Measurements from ENCODE around the gene EIF1B.
"Not testable (repeated sequence)": the region's sequence is repeated elsewhere in the genome, so short reads cannot be mapped to it uniquely, and the experiment has no call there.

The EIF1B gene

GRCh38 chr3:40309418-40309924 lies at the start of gene EIF1B:
TSS of gene EIF1B (plus strand) at chr3:40309707. CDS start at chr3:40309942, 235 bp downstream.
- DNase-seq = peak; percentile 99

DNA sequence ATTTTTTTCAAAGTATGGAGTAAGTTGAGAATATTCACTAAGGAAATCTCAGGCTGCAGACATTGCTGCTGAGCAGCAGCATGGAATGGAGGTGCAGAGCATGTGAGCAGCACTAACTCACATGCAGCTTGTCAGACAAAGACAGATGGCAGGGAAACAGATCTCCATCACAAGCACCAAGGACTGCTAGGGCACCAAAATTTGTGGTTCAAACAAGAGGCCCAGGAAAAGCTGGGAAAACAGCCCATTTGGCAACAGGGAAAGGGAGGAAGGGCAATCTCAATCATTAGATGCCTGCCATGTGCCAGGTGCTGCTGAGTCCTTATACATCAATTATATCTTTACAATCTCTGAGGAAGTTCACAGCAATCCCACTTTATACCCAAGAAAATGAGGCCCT lies 47.2 kb upstream of the EIF1B start:
- DNase-seq = no peak

DNA sequence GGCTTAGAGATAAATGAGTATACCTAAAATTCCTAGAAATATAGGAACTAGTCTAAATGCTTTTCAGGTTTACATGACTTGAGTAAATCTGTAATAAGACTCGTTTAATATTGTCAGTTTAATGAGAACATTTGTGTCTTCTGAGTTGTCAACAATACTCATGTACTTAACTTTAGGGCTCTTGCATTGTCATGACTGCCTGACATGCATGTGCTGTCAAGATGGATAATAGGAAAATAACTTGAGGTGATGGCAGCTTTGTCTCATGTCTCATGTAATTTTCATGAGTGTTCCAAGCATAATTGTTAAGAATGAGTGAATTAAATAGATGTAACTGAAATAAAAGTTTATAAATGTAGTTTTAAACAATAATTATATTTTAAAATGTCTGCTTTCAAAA lies 45.1 kb upstream of the EIF1B start:
- DNase-seq = no peak

DNA sequence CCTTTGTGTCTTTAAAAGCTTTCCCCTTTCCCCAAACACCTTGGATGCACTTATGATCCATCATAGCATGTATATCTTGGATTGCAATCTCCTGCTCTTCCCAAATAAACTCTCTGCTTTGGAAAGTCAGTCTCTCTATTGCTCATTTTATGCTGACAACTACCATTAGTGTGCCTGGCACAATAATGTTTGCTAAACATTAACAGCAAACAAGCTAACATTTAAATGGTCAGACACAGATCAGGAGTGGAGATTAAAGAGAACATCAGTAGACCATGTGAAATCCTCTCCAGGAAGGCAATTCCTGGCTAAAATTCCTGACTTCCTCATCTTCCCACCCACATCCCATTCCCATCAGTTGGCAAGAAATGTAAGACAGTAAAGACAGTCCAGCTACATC lies 44.3 kb upstream of the EIF1B start:
- DNase-seq = no peak

- no peak for DNase-seq
These were observed 41.4 kb upstream of the EIF1B start for GRCh38 chr3:40267937-40268724.

GRCh38 chr3:40268802-40269524 lies 40.5 kb upstream of the EIF1B start:
- no peak for DNase-seq

- no peak for DNase-seq
These were observed 30.7 kb upstream of the EIF1B start for GRCh38 chr3:40278791-40279190.

- DNase-seq = no peak
These were observed 27.5 kb upstream of the EIF1B start for GRCh38 chr3:40281995-40282394.

GRCh38 chr3:40283057-40283456 lies 26.4 kb upstream of the EIF1B start:
- DNase-seq = not testable (repeated sequence)

GRCh38 chr3:40287248-40287647 lies 22.3 kb upstream of the EIF1B start:
- no peak for DNase-seq

- DNase-seq = no peak
These were observed 19.1 kb upstream of the EIF1B start for GRCh38 chr3:40290396-40290795.

GRCh38 chr3:40291471-40291870 lies 18.0 kb upstream of the EIF1B start:
- no peak for DNase-seq

GRCh38 chr3:40292637-40293349 lies 16.7 kb upstream of the EIF1B start:
- no peak for DNase-seq

DNA sequence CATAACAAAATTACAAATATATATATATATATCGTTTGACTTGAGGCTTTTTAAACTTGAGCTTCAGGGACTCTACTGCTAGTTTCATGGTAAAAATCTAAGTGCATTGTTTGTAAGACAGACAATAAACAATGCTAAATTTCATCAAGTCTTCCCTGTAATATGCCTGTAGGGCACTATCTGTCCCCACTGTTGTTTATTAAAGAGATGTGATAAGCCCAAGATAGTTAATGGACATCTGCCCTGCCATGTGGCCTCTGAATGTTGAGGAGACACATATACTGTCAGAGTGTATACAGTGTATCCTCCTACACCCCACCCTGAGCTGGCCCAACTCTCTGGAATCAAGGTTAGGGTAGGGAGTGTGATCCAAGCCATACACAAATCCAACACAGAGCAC lies 15.1 kb upstream of the EIF1B start:
- no peak for DNase-seq

GRCh38 chr3:40298075-40298474 lies 11.4 kb upstream of the EIF1B start:
- no peak for DNase-seq

GRCh38 chr3:40299130-40299720 lies 10.3 kb upstream of the EIF1B start:
- DNase-seq = no peak

GRCh38 chr3:40299721-40300335 lies 9.7 kb upstream of the EIF1B start:
- DNase-seq = no peak

- DNase-seq = no peak
These were observed 6.7 kb upstream of the EIF1B start for GRCh38 chr3:40302784-40303183.

- DNase-seq = no peak
These were observed 5.2 kb upstream of the EIF1B start for GRCh38 chr3:40304352-40304751.

- DNase-seq = no peak
These were observed 3.2 kb upstream of the EIF1B start for GRCh38 chr3:40306336-40306735.

- no peak for DNase-seq
These were observed 2.3 kb upstream of the EIF1B start for GRCh38 chr3:40307176-40307575.

- peak; percentile 5 for DNase-seq
These were observed 636 bp upstream of the EIF1B start for GRCh38 chr3:40308725-40309417.

Data from stimulated activated CD4-positive, alpha-beta T cell treated with anti-CD3 and anti-CD28 coated beads, Interleukin-4, amount 100 ng/mL, for 1 hour (primary cell).